ENCODE data around the gene CNTNAP3B. TPM values are rescaled to one million over a fixed set of nuclear protein-coding genes. Genes with fewer than 3 reads are reported as not detected.
"Not testable (repeated sequence)": the region's sequence is repeated elsewhere in the genome, so short reads cannot be mapped to it uniquely, and the experiment has no call there.

CNTNAP3B gene
- total RNA-seq: not detected

- not testable (repeated sequence) for ATAC-seq; DNase-seq (ENCODE audit: low spot score in 2 of 2); H3K27ac Mint-ChIP-seq; H3K9me3 Mint-ChIP-seq; H3K36me3 Mint-ChIP-seq
These were observed at the start of gene CNTNAP3B for GRCh38 chr9:42129073-42129729. Gene CNTNAP3B (minus strand): TSS chr9:42129426. CDS start chr9:42129094, 332 bp downstream.

GRCh38 chr9:42160299-42160698 lies 31.1 kb upstream of the CNTNAP3B start:
- not testable (repeated sequence) for H3K9me3 Mint-ChIP-seq; H3K36me3 Mint-ChIP-seq; DNase-seq (ENCODE audit: low spot score in 2 of 2); ATAC-seq; H3K27ac Mint-ChIP-seq

DNA sequence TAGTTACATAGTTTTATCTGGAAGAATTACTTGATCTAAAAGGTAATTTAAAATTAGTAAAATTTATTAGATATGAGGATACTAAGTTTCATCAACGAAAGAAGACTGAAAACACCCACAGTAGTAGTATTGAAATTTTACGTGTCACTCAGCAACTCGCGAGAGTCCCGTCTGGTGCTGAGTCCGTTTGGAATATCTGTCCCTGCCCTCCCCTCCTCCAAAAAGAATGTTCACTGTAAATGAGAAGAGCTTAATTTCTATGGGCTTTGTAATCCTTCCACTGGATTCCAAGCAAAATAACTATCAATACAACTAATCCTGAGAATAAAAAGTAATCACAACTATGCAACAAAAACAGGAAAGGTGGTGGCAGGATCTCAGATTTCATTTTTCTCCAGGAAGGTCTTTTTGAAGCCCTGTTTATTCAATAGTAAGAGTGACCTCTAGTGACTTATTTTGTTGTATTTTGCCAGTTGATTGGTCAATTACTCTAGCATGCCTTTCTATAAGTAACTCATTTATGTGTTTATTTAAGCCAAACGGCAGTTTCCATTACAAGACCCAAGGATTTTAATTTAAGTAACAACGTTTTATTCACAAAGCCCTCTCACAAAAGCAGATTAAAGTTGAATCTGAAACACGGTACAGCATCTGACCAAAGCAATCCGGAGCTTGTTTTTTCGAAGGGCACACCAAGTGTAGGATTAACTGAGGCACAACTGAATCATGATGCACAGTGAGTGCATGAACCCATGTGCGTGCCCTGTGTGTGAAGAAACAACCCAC lies 2.0 kb downstream of the CNTNAP3B start:
- not testable (repeated sequence) for DNase-seq (ENCODE audit: low spot score in 2 of 2); H3K9me3 Mint-ChIP-seq; H3K36me3 Mint-ChIP-seq; H3K27ac Mint-ChIP-seq; ATAC-seq

DNA sequence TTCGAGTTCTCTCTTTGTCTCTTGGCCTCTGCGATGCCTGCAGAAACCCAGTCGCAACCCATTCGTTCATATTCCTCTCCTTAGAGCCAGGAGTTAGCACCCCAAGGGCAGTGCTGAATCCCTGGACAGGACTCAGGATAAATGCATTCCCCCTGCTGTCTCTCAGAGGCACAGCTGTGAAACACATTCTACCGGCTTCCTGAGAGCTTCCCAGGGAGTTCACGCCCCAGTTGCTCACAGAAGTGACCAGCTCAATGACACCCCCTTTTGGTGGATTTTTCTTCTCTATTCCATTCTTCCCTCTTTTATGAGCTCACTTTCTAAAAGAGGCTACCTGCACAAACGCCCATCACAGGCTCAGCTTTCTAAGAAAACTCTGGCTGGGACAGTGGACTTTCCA lies 8.2 kb downstream of the CNTNAP3B start:
- not testable (repeated sequence) for H3K27ac Mint-ChIP-seq; ATAC-seq; H3K9me3 Mint-ChIP-seq; H3K36me3 Mint-ChIP-seq; DNase-seq (ENCODE audit: low spot score in 2 of 2)

GRCh38 chr9:42095929-42096328 lies 33.3 kb downstream of the CNTNAP3B start:
- not testable (repeated sequence) for DNase-seq (ENCODE audit: low spot score in 2 of 2); H3K9me3 Mint-ChIP-seq; H3K27ac Mint-ChIP-seq; H3K36me3 Mint-ChIP-seq; ATAC-seq

DNA sequence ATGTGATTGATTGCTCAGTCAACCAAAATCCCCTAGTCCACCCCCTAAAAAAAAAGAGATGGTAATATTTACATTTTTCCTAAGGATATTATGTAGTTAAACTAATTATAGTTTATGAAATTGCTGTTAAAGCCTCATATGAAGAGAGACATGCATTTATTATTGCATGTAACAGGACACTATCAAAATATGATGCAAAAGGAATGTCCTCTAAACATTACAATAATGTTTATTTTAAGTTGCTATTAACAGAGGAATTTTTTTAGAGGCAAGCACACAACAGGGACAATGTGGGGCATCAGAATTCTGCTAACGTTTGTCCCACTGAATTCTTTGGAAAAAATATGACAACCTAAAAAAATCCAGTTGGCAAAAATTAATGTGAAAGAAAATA lies 44.7 kb downstream of the CNTNAP3B start:
- not testable (repeated sequence) for DNase-seq (ENCODE audit: low spot score in 2 of 2); H3K27ac Mint-ChIP-seq; H3K36me3 Mint-ChIP-seq; ATAC-seq; H3K9me3 Mint-ChIP-seq

DNA sequence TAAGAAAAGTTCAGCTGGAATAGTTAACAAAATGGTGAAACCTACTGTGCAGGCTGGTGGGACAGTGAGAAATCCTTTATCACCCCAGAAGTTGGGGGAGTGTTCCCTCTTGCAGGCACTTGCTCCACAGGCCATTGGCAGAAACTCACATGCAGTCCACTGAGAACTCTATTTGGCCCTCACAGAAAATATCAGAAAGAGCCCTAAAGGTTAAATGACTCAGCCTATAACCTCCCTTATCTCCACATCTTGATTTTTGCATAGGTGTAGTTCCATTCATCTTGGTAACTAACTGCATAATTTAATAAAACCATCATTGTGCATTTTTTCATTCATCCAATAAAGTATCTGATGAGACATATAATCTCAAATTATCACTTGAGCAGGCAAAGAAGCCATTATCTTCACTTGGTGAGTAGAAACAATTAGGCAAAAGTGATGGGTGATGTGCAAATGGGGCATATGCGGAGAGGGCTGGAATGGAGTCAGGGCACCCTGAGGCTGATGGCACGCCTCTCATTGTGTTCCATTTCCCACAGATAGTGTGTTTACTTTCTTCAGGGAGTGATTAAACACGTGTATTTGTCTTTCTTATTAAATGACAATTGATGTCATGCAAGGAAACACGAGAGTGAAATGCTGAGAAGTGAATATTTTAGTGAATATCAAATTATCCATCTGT lies 45.2 kb downstream of the CNTNAP3B start:
- not testable (repeated sequence) for ATAC-seq; H3K27ac Mint-ChIP-seq; DNase-seq (ENCODE audit: low spot score in 2 of 2); H3K36me3 Mint-ChIP-seq; H3K9me3 Mint-ChIP-seq

DNA sequence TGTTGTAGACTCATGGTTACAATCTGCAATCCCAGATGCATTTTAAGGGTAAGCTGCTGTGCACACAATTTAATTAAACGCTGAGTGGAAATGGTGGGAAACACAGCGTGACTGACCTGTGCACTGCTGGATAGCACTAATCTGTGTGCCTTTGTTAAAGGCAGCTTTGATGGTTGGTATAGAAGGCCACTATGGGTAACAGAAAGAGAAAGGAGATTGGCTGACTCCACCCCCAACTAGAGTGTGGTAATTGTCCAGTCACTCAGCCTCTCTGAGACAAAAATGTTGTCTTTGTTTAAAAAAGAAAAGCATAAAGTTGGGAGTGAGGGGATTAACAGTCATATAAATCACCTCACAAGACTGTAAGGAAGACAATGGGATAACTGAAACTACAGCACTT lies 48.9 kb downstream of the CNTNAP3B start:
- H3K27ac Mint-ChIP-seq; ATAC-seq; H3K36me3 Mint-ChIP-seq; H3K9me3 Mint-ChIP-seq; DNase-seq (ENCODE audit: low spot score in 2 of 2): not testable (repeated sequence)

DNA sequence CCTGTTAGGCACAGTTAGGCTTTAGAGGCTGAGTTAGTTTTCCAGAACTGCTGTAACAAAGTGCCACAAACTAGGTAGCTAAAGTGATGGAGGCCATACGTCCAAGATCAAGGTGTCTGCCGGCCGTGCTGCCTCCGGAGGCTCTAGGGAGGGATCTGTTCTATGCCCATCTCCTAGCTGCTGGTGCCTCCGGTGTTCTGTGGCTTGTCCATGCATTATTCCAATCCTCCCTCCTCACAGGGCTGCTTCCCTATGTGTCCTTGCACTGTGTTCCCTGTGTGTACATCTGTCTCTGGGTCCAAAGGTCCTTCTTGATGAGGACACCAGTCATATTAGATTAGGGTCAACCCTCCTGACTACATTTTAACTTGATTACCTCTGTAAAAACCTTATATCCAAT lies 54.4 kb downstream of the CNTNAP3B start:
- not testable (repeated sequence) for ATAC-seq; H3K27ac Mint-ChIP-seq; DNase-seq (ENCODE audit: low spot score in 2 of 2); H3K36me3 Mint-ChIP-seq; H3K9me3 Mint-ChIP-seq

DNA sequence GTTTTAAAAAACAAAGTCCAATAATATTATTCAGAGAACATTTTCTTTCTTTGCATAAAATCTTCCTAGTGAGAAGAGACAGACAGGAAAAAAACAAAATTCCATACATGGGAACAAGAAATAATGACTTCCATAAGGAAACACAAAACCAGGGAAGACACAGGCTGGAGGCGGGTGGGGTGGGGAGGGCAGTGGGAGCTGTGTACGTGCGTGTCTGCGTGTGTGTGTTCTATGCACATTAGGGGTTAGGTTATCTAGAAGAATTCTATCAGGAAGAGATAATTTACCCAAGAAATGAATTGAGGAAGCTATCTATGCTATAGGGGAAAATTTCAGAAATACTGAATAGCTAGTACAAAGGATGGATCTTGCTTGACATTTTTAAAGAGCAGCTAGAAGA lies 58.2 kb downstream of the CNTNAP3B start:
- not testable (repeated sequence) for H3K27ac Mint-ChIP-seq; H3K36me3 Mint-ChIP-seq; ATAC-seq; DNase-seq (ENCODE audit: low spot score in 2 of 2); H3K9me3 Mint-ChIP-seq

DNA sequence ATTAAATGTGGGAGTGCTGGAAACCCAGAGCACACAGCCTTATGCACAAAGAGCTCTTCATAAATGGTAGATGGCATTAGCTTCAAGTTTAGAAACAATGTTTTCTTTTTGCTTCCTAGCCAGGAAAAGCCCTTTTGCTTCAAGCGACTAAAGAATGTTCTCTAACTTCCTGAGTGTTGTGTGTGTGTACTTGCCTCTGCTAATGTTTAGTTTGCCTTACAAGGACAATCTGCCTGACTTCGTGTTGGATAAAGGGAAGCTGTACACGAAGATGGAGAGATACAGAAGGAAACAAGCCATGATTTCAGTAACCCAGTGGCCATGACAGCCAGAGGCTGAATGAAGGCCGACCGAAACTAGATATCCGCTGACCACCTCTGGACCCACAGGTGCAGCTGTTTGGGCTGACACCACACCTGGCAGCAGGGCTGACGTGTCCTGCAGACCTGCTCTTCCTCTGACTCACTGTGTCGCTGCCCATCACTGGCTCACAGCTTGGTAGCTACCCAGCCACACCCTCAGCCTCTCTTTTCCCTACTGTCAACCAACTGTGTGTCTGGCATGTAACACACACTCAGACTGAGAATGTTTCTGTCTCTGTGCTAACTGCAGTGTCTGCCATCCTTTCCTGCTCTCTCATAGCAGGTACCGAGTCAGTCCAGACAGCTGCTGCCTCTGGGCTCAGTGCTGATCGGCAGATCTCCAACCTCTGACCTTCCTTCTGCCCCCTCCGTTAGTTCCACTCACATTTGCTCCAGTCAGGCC lies 59.0 kb downstream of the CNTNAP3B start:
- not testable (repeated sequence) for H3K36me3 Mint-ChIP-seq, H3K9me3 Mint-ChIP-seq, ATAC-seq

DNA sequence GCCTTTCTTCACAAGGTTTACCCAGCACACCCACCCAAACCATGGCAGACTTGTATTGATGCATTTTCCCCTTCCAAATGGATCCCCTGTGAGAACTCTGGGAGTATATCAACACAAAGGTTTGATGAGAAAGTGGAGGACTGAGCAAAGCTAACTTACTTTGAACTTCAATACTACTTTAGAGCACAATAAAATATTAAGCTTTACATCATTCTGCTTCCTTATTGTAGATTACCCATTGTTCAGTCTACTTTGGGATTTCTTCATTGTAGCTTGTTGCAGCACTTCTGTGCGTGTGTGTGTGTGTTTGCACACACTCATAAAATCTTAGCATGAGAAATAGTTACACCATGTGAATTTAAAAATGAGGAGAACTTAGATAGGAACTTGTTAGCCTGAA lies 75.4 kb downstream of the CNTNAP3B start:
- not testable (repeated sequence) for H3K9me3 Mint-ChIP-seq; H3K36me3 Mint-ChIP-seq; ATAC-seq; DNase-seq (ENCODE audit: low spot score in 2 of 2); H3K27ac Mint-ChIP-seq

More for the DNA sequence above, 59.0 kb downstream of the CNTNAP3B start:
- DNase-seq (ENCODE audit: low spot score in 2 of 2); H3K27ac Mint-ChIP-seq: not testable (repeated sequence)

DNA sequence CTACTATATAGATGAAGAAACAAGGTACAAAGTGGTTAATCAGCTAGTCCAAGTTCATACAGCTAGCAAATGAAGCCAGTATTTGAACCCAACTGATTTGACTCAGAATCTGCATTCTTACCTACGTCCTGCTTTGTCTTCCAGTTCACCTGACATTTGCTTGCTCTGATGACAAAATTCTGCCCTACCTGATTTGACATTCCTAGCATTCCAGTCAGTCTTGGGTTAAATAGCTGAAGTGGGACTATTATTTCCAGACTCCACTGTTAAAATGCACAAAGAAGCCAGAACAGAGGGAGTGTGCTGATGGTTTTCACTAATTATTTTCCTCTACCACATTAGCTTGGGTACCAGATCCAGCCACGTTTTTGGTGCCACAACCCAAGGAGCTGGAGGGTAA lies 78.5 kb downstream of the CNTNAP3B start:
- not testable (repeated sequence) for H3K27ac Mint-ChIP-seq; ATAC-seq; DNase-seq (ENCODE audit: low spot score in 2 of 2); H3K9me3 Mint-ChIP-seq; H3K36me3 Mint-ChIP-seq

- not testable (repeated sequence) for H3K9me3 Mint-ChIP-seq; H3K36me3 Mint-ChIP-seq; ATAC-seq; H3K27ac Mint-ChIP-seq; DNase-seq (ENCODE audit: low spot score in 2 of 2)
These were observed 84.7 kb downstream of the CNTNAP3B start for GRCh38 chr9:42044422-42045010.

GRCh38 chr9:42033541-42033940 lies 95.7 kb downstream of the CNTNAP3B start:
- not testable (repeated sequence) for H3K27ac Mint-ChIP-seq; DNase-seq (ENCODE audit: low spot score in 2 of 2); H3K9me3 Mint-ChIP-seq; H3K36me3 Mint-ChIP-seq; ATAC-seq

DNA sequence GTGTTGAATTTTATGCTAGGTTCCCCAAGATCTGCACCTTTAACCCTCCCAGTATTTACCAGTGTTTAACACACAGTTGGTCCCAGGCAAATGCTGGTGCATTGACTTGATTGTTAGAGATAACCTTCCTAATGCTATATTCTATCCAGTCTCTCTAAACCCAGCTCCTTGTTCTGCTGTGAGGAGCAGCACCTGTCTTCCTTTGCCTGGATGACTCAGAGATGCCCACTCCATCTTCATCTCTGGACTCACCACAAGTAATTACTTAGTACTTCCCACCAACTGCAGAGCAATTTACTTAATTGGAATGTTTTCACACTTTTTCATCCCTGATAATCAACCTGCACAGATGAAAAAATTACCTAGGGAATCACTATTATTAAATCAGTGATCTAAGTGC lies 108.6 kb downstream of the CNTNAP3B start:
- ATAC-seq; H3K9me3 Mint-ChIP-seq; H3K36me3 Mint-ChIP-seq; DNase-seq (ENCODE audit: low spot score in 2 of 2); H3K27ac Mint-ChIP-seq: not testable (repeated sequence)

Data from activated naive CD4-positive, alpha-beta T cell treated with anti-CD3 and anti-CD28 coated beads, Interleukin-2, amount 50 U/mL, for 72 hours (primary cell).